Stimulated activated CD4-positive, alpha-beta T cell treated with anti-CD3 and anti-CD28 coated beads, Interleukin-1b, Interleukin-23, amount 100 ng/mL, for 48 hours (primary cell): ENCODE results near the gene SMAP2.

ENCODE experiments used
- DNase-seq: peaks from one replicate; pipeline ENCODE4 v3.0.0-alpha.2; 2020

SMAP2 gene

GRCh38 chr1:40423264-40423642 is 49.7 kb downstream of the SMAP2 start:
- no peak for DNase-seq

DNA sequence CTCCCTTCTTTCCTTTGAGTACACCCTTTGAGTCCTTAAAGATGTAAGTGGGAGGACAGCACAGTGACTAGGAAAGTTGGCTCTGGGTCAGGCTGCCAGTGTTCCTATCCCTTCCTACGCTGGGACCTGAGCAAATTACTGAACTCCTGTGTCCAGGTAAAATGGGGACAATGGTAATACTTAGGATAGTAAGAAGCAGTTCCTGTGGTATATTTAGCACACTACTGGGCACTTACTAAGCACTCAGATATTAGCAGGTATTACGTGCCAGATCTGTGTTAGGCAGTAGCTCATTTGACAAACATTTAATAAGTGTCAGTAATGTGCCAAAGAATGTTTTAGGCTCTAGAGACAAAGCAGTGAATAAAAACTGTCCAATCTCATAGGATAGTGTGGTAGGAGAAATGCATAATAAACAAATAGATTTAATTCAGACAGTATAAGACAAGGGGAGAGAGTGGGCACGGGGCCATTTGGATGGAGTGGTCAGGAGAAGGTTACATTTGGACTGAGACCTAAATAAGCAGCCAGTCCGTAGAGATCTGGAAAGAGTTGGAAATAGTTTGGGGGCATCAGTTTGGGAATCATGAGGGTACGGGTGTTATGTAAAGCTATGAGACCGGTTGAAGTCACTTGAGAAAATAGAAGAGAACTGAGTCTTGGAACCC is 50.6 kb downstream of the SMAP2 start:
- no peak for DNase-seq

GRCh38 chr1:40425198-40425597 is 51.7 kb downstream of the SMAP2 start:
- DNase-seq = no peak

- no peak for DNase-seq
Measured at GRCh38 chr1:40431385-40431784, 57.9 kb downstream of the SMAP2 start.

- DNase-seq = no peak
Measured at GRCh38 chr1:40432644-40433390, 59.3 kb downstream of the SMAP2 start.

GRCh38 chr1:40435471-40435870 is 61.9 kb downstream of the SMAP2 start:
- DNase-seq = no peak

GRCh38 chr1:40435876-40436275 is 62.3 kb downstream of the SMAP2 start:
- no peak for DNase-seq

DNA sequence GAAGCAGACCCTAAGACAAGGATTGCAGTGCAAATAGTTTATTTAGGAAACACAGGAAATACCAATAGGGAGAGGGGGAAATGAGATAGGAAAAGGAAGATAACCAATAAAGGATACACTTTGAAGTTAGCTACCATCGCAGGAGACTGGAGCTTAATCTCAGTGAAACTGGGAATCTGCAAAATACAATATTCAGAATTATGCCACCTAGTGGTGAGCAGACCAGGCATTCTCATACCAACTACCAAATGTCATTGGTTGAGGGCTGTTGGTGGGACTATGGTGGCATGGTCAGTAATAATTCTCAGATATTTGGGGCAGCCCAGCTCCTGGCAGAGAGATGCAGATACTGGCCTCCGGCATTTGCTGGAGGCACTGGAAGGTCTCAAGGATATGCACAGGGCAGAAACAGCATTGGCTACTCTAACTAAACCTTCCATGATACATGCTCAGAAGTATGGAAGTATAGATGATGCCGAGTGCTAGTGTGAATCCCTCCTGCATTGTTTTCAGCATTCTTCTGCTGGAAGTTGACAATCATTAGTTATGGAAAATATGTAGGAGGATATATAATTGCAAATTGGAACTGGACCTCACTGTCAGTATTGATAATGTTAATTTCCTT is 65.0 kb downstream of the SMAP2 start:
- DNase-seq = no peak

DNA sequence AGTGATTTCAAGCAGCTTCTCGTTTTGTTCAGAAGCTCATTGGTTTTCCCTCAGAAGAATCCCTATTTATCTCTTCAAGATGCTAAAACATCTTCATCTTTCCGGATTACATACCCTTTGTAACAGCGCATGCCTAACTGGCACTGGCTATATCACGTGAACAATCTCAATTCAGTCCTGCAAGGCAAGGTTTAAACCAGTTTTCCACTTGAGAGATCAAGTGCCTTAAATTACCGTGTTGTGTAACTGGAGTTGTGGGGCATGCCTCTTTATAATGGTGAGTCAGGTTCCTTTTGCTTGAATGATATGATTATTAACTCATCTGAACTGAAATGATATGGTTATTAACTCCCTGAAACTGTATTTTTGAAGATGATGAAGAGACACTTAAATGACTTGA is 65.7 kb downstream of the SMAP2 start:
- no peak for DNase-seq

DNA sequence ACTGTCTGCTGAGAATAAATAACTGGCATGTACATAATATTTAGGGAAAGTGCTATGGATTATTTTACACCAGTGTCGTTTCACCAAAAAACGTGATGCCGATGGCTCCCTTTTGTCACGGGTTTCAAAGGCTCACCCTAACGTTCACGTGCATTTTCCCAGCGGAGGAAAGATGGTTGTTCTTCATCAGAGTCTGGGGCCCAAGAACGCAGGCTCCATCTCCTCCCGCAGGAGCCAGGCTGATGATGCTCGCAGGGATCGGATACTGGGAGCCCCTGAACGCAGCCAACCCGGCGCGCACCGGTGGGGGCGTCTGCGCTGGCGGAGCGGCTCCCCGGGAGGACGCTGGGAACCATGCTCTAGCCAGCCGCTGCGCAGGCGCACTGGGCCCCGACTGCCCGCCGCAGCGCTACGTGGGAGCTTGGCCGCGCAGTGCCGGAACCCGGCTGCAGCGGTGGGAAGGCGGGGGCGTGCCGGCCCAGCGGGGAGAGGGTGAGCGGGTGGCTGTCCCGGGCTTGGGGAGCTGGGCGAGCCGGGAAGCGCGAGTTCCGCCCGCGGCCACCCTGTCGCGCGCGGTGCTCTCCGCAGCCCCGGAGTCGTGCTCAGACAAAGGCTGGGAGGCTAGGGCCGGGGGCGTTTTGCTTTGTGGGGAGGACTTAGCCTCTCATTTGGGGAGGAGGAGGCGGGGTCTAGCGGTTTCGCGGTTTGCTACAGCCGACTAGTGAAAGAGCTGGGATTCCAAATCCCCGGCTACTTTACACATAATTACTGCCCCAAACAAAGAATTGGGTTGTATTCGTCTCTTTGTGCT is 76.4 kb downstream of the SMAP2 start, which contains the start of gene ZFP69B:
Gene ZFP69B, plus strand, starts transcription at position 793 of the 811 bp plus-strand sequence. CDS start 486 bp downstream, outside the sequence.
- DNase-seq = peak; percentile 91

- DNase-seq = peak; percentile 91
Measured at GRCh38 chr1:40450495-40451237, 77.1 kb downstream of the SMAP2 start.

DNA sequence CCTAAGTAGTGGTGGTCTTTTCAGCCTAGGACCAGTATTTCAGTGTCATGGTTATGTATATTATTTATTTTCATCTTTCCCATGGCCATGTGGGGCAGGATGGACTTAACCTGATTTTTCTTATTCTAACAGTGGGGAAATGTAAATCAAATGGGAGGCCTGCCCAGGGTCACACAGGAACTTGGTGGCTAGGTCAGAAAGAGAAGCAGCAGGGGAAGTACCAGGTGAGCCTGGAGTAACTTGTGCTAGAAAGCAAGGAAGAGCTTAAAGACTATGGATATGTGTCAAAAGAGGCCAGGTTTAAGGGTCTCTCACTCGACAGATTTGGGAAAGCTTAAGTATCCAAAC is 77.7 kb downstream of the SMAP2 start:
- DNase-seq = no peak

- DNase-seq = no peak
Measured at GRCh38 chr1:40454873-40455272, 81.3 kb downstream of the SMAP2 start.

DNA sequence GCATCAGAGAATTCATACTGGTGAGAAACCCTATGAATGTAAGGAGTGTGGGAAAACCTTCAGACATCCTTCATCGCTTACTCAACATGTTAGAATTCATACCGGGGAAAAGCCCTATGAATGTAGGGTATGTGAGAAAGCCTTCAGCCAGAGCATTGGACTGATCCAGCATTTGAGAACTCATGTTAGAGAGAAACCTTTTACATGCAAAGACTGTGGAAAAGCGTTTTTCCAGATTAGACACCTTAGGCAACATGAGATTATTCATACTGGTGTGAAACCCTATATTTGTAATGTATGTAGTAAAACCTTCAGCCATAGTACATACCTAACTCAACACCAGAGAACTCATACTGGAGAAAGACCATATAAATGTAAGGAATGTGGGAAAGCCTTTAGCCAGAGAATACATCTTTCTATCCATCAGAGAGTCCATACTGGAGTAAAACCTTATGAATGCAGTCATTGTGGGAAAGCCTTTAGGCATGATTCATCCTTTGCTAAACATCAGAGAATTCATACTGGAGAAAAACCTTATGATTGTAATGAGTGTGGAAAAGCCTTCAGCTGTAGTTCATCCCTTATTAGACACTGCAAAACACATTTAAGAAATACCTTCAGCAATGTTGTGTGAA is 89.5 kb downstream of the SMAP2 start:
- no peak for DNase-seq

- DNase-seq = no peak
Measured at GRCh38 chr1:40469327-40469726, 95.8 kb downstream of the SMAP2 start.
